IPS DF 19.7 (cell line): ENCODE data around the gene PANK1.

Source experiments
- DNase-seq: peaks from one replicate; pipeline ENCODE4 v3.0.0-alpha.2; 2013; ENCODE audit warnings: low read depth, low spot score

The PANK1 gene

DNA sequence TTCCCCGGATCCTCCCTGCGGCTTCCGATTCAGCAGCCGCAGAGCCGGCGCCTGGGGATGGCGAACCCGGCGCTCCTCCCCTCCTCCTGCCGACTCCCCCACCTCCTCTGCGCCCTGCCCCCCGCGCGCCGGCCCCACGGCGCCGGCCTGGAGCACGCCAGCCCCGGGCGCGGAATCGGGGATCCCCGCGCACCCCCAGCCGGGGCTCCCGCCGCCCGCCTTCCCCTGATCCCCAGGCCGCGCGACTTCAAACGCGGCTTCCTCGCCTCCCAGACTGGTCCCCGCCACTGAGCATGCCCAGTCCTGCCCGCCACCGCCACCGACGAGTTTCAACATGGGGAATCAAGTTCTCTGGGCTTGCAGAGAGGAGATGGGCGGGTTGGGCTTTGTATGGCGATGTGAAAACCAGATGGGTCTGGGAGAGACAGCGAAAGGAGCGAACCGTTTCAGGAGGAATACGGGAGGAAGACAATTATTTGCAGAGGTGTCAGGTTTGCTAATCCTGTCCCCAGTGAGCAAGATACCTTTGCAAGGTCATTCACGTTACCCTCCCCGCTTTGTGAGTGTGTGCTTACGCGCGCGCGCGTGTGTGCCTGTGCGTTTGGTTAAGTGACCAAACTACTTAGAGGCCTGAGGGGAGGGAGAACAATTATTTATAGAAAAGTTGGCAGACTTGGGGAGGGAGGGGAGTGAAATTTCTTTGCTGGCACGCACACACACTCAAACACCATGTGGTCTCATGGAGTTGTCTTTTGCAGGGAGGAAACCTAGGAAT lies at the start of gene PANK1:
PANK1 (minus strand) TSS at position 276 of the 775 bp plus-strand sequence. CDS start 351 bp downstream, outside the sequence.
- no peak for DNase-seq

DNA sequence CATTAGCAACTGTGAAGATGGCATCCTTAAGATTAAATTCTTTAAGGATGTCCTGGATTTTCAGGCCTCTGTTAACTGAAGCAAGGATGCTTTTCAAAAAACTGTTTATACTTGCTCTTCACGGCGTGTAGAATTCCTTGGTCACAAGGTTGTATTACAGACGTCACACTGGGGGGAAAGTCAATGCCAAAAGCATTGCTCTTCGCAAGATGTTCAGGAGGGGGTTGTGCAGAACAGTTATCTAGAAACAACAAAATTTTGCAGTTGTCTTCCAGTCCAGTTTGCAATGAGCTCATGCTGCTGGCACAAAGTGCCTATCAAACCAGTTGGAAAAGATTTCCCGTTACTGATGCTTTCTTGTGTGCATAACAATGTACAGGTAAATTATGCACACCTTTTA lies 48.1 kb upstream of the PANK1 start:
- no peak for DNase-seq

DNA sequence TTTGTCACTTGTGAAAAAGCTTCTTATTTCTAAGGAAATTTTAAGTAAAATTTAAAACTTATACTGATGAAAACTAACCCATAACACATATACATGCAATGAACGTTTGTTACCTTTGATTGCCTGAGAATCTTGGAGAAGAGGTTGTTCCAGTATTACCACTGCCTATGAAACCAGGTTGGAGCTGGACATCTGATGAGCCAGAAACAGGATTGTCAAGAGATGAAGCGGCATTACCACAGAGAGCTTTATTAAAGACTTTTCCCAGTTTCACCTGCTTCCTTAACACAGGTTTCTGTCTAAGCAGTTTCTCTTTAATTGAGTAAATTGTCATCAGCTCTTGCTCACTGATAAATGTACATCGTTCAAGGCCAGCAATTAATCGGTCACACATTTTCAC lies 47.4 kb upstream of the PANK1 start:
- DNase-seq: no peak

DNA sequence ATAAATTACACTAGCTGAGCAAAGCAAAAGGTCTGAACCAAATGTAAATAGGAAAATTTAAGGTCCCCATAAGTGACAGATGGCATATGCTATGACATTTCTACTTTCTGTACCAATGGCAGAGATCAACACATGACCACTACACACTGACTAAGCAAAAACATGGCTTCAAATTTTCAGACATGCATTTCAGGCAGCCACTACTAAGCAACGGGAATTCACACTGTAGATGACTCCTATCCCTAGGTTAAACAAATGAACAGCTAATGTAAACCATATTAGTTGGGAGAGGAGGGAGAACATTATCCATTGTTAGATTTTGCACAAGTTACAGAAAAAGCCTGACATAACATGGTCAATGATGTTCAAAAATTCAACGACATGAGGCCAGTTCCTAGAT lies 45.0 kb upstream of the PANK1 start:
- no peak for DNase-seq

DNA sequence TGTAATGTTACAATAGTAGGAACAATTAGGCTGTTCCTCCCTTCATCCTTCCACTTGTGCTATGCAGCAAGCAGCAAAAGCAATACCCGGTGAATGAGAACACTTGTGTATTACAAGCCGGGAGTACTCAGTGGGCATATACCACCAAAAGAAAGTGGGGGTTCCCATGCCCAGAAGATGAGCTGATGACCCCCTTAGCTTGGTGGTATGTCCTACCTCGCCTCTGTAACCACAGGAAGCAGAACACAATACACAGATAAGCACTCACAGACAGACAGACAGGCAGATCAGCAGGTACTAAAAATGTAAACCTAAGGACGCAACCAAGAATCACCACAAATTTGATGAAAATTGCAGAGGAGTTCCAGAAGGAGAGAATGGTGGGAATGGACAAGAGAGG lies 40.9 kb upstream of the PANK1 start:
- DNase-seq: no peak

DNA sequence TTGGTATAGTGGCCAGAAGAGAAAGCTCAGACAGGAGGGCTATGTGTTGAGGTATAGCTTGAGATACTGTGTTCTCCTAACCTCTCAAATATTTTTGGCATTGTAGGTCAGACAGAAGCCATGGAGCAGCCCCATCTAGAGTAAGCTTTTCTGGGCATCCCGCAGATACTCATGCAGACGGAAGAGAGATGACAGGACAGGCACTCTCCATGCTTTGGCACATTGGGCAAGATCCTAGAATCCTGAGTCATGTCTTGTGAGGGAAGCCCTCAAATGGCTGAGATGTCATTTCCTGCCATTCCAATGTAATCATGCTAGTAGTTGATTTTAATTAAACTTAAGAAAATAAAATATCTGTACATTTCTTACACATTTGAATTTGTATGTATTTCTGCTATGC lies 39.6 kb upstream of the PANK1 start:
- no peak for DNase-seq

DNA sequence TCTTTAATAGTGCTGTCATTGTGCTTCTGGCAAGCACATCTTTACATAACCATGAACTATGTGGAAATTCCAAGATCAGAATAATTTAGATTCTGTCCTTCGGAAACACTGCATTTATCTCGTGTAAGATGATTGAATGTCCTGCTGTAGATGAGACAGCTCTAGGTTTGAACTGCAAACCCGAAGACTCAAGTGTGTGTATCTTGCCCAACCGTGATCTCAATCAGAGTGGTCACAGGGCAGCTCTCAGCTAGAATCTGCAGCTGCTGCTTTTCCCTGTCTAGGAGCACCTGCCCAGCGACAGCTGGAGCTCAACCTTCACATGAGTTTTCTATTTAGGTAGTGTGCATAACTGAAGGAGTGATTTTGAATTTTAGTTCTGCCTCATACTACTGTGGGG lies 38.8 kb upstream of the PANK1 start:
- no peak for DNase-seq

DNA sequence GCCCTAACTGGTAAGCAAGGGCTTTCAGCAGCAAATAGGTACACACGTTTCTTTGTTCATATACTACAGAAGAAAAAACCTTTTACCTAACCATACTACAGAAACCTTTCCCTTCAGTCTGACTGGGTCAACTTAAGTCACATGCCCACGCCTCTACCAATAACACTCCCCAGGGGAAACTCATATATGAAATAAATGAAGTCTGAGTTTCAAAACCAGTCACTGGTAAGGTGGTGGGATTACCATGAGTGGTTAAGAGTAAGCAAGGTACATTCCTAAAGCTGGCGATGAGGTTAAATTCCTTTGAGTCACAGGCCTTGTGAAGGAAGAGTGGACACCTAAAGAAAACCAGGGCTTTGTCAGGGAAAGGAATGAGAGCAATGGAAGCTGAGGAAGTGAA lies 34.9 kb upstream of the PANK1 start:
- DNase-seq: no peak

DNA sequence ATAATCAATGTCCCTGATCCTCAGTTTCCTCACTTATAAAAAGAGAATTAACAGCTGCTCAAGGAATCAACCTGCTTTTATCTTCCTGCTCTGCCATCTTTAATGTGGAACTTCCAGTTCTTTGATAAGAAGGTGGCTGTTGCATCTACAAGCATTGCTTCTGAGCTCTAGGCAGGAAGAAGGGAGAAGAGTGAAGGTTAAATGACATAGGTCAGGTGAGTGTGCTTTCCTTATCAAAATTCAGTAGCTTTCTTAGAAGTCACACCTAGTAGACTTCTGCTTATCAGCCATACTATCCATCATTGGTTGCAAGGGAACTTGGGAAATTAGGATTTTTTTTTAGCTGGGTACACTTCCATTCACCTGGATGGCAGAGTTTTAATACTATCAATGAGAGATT lies 32.3 kb upstream of the PANK1 start:
- no peak for DNase-seq

DNA sequence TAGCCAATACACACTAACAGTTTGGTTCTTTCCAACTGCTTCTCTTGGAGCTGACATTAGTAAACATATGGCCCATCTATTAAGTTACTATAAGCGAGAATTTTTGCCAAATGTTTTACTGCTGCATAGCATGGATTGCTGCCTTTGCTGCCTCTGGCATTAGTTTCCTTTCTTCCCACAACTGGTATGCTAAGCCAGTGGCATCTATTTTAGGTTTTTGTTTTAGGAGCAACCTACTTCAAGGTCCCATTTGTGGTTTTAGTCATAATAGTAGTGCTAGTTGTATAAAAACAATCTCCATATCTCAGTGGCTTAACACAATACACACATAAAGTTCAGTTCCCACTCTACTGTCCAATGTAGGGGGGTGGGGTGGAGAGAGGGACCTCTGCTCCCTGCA lies 25.9 kb upstream of the PANK1 start:
- no peak for DNase-seq

DNA sequence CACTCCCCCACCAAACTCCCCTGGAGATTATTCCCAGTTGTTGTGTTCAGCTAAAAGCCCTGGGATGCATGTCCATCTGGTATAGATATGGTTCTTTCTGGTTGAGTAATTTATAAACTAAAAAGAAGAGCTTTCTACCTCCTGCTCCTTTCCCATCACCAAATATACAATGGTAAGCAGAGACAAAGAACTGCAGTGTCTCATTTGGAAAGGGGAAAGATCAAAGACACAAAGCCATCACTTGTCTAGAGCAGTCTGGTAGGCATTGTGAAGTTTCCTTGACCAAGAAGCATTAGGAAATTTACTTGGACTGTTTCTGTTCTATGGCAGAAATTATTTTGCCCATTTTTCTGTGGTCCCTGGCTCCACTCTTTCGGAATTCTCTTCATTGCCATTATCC lies 24.9 kb upstream of the PANK1 start:
- DNase-seq: no peak

DNA sequence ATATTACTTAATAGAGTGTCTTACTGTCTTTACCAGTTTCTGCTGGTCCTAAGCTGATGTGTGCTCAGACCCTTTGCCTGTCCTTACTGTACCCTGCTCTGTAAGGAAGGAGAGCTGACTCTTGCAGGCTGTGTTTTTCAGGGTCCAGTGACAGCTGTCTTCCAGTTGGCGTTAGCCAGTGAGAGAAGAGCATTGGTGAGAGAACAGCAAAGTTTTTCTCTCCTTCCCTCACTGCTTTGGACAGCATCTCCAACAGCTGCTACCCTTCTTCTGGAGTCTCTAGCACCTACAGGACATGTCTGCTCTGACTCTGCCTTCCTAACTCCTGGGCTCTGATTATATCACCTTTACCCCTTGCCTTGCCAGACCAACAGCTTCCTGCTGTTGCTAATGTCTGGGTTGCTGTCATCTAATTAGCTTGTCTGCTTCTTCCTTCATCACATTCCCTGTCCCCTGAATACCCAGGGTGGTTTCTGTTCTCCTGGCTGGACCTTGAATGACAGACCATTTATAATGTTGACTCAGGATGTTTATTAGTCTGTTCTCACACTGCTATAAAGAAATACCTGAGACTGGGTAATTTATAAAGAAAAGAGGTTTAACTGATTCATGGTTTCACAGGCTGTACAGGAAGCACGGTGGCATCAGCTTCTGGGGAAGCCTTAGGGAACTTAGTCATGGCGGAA lies 23.5 kb upstream of the PANK1 start:
- no peak for DNase-seq

DNA sequence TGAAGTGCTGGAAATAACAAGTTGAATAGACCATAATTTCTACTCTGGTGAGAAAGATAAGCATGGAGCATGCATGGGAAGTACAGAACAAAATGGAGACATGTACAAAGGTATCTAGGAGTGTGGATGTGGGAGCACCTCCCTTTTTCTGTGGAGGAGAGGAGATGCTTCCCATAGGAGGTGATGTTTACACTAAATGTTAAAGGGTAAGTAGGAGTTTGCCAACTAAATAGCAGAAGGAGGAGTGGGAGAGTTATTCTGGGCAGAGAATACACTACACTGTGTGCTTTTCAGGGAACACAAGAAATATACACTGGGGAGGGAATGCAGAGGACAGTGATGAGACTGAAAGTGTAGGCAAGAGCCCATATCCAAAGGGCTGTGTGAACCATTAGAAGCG lies 21.1 kb upstream of the PANK1 start:
- no peak for DNase-seq

DNA sequence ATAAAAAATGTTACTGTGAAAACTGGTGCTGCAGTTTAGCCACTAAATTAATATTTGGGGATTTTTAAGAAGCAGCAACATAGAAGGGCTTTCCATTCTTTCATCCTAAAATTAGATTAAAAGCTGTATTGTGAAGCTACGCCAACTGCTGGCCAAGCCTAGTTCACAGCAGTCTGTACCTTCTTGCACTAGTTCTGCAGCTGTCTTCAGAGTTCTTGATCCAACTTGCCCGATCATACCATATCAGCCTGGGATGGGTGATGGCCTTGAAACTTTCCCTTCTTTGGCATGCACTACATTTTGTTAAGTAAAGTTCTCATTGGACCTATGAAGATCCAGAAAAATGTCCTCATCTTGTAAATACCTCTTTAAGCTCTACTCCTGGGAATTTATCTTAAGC lies 20.3 kb upstream of the PANK1 start:
- no peak for DNase-seq

DNA sequence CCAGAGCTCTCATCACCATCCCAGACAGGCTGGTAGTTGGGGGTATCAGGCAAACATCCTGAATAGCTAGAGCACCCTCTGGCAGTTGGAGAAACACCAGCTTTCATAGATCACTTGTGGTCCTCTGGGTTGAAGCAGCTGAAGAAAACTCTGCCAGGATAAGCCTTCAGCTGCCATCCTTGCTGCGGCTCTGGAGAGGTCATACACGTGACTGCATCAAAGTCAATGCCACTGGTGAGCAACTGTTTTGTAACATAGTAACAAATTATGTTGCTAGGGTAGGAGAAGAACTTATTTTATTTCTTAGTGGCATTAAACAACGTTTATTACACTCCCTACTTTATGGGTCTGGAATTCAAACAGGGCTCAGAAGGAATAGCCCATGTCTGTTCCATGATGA lies 19.2 kb upstream of the PANK1 start:
- DNase-seq: no peak

DNA sequence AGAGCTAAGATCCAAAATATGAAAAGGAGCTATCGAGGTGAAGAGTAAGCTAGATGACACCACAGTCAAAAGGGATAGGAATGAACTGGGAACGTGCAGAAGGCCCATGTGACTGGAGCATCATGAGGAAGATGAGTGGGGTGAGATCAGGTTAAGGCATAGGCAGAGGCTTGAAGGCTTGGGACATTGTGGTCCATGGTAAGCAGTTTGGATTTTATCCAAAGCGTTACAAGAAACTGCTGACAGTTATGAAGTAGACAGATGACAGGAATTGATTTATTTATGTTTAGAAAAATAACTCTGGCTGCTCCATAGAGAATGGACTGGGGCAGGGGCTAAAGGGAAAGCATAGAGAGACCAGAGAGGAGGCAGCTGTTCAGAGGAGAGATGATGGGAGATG lies 18.1 kb upstream of the PANK1 start:
- DNase-seq: no peak

DNA sequence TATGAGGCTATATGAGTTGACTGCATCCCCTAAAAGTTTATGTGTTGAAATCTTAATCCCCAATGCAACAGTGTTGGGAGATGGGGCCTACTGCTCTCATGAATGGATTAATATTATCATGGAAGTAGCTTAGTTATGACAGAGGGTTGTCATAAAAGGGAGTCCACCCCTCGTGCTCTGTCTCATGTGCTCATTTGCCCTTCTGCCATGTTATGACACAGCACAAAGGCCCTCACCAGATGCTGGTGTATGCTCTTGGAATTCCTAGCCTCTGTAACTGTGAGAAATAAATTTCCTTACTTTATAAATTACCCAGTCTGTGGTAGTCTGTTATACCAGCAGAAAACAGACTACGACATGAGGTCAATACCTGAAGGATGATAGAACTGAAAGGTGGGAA lies 17.6 kb upstream of the PANK1 start:
- DNase-seq: no peak

DNA sequence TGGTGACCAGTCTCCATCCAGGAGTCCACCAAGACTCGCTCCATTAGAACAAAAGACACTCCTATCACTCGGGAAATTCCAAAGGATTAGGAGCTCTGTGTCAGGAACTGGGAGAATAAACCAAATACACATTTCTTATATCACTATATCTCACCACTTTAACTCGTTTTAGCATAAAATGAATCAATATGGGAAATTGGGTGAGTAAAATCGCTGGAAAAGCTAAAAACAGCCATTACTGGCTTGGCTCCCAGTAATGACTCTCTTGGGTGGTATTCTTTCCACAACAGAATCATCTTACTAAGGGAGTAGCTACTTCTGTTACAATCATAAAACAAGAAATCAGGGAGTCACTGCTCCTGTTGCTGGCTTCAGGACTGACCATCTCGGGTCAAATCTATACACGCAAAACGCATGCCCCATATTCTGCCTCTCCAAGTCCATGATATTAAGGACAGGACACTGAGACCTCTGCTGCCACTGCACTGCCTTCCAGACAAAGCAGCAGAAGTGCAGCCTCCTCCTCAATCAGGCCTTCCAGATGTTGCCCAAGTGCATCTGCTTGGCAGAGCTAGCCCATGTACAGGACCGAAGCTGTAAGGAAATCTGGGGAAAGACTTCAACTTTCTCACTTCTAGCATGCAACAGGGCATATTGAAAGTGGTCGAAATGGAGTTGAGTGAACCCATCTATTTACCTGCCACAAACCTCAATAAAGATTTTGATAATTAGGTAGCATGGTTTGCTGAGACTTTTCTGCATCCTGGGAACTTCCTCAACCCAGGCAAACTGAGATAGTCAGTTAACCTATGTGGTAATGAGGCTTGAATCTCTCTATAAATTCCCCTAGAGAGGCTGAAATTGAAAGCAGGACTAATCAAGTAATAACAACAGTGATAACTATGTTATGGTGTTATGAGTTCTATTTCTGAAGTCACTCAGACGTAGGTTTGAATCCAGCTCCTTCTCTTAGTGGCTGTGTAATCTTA lies 14.4 kb upstream of the PANK1 start:
- no peak for DNase-seq

DNA sequence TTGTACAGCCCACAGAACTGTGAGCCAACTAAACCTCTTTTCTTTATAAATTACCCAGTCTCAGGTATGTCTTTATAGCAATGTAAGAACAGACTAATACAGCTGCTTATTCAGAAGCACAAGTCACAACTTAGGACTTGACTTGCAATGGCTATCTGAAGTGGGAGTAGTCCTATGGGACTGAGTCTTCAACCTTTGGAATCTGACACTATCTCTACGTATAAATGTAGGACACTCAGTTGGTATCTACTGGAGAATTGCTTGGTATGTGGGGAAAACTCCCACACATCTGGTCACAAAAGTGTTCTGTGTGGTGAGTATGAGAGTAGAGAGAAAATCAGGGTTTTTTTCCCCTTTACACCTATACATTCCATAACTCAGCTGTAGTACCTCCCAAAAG lies 12.3 kb upstream of the PANK1 start:
- no peak for DNase-seq

DNA sequence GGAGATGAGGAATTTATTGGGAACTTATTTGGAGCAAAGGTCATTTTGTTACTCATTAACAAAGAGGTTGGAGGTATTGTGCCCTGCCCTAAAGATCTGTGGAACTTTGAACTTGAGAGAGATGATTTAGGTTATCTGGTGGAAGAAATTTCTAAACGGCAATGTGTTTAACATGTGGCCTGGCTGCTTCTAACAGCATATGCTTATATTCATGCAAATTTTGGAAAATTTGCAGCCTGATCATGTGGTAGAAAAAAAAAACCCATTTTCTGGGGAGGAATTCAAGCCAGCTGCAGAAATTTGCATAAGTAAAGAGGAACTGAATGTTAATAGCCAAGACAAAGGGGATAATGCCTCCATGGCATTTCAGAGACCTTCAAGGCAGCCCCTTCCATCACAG lies 10.7 kb upstream of the PANK1 start:
- no peak for DNase-seq

DNA sequence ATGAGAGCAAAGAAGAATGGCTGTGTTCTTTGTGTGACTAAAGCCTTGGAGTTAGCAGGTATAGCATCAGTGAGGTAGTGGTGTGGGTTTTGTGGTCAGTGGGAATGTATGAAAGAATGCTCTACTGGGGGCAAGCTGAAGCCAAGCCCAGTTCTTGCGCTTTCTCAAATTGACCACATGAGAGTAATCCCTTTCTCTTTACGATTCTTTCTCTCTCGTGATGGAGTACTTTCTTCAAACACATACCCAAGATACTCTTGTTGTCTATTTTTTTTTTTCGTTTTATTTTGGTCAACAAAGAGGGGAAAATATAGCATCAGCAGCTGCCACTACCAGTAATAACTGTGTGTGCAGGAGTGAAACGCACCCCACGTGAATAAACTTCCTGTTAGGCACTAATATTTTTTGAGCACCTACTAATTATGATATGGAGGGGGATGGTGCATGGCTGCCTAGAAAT lies 8.4 kb upstream of the PANK1 start:
- no peak for DNase-seq

DNA sequence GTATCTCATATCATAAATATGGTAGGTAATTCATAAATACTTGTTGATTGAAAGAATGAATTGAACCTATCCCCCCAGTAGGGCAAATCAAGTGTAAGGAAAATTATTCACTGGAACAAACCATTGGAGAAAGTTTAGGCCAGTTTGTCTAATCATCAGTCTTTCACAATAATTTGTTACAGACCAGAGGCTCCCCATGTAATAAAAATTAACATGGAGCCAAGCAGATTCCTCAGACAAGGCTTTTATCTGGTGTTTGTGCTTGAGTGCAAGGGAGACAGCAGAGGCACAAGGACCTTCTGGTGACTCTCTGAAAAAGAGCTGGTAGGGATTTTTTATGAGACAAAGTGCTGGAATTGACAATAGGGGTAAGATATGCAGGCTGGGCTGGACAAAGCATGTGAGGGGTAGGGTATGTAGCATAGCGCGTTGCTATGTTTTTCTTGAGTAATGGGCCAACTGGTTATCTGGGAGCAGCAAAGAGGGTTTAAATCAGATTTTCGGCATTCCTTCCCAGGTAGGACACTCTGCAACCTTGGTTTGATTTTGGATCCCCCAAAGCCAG lies 7.8 kb upstream of the PANK1 start:
- DNase-seq: no peak
